HepG2 (cell line): ENCODE results near the gene NUP93. TPM values are rescaled to one million over a fixed set of nuclear protein-coding genes. Genes with fewer than 3 reads are reported as not detected.

Experiments used
- ATAC-seq: fragments of 200-7000 bp; cut with Tn5 transposase; 3 replicates; pipeline ENCODE4 v1.9.1; 2020; ENCODE audit warnings: mild to moderate bottlenecking, moderate library complexity
- BruUV-seq: library from RNA; stranded (reverse); fragments of 400-500 nt; replicated peaks from 2 replicates; lab custom pipeline; 2021; lab: Mats Ljungman, UMichigan
- CTCF ChIA-PET: fragments of 300-600 bp; formaldehyde crosslinking; extraction: SDS; loops from one replicate; lab custom pipeline; 2021; ENCODE audit warnings: low total read pairs, inconsistent platforms, low intra/inter-chr PET ratio; lab: Yijun Ruan, JAX
- POLR2A ChIA-PET: fragments of 350-600 bp; sonication (Branson Sonifier 250); formaldehyde crosslinking; loops from one replicate; lab custom pipeline; 2020; ENCODE audit warnings: antibody characterized with exemption, inconsistent platforms; lab: Yijun Ruan, JAX
- DNase-seq: peaks from one replicate; pipeline ENCODE4 v3.0.0-alpha.2; 2015; ENCODE audit warnings: low spot score
- FAIRE-seq: peaks from 3 replicates; lab custom pipeline; 2011; peaks lifted over from hg19 to GRCh38; lab: Jason Lieb, UNC
- H2AFZ ChIP-seq: one replicate; pipeline ENCODE4 v1.6.1; 2011; ENCODE audit warnings: low read length, inconsistent platforms
- H3K27ac ChIP-seq: fragments of 300-600 bp; 3 replicates; pipeline ENCODE4 v1.8.0; 2011; ENCODE audit warnings: mixed run types, mild to moderate bottlenecking, mixed read lengths, low read length, inconsistent platforms; ENCODE audit not compliant: insufficient read depth; ENCODE audit errors: extremely low read length
- H3K27me3 ChIP-seq, 2 experiments: fragments of 200-600 bp in 1 of 2; 2 replicates in 1 of 2; 3 replicates in 1 of 2; pipeline versions ENCODE4 v1.6.0 to v1.8.0; 2011; ENCODE audit warnings: low read length in 2 of 2, mild to moderate bottlenecking in 2 of 2, moderate library complexity in 2 of 2, inconsistent platforms in 1 of 2; ENCODE audit not compliant: insufficient read depth in 2 of 2, control insufficient read depth in 1 of 2
- H3K36me3 ChIP-seq, 2 experiments: fragments of 200-600 bp in 1 of 2; replicated peaks in 1 of 2; 2 replicates in 1 of 2; 3 replicates in 1 of 2; pipeline versions ENCODE4 v1.5.1 to v1.8.0; 2011; ENCODE audit warnings: low read length in 2 of 2, inconsistent platforms in 1 of 2; ENCODE audit not compliant: insufficient read depth in 2 of 2, control insufficient read depth in 1 of 2
- H3K4me1 ChIP-seq: 2 replicates; pipeline ENCODE4 v1.5.1; 2012; ENCODE audit warnings: low read length, inconsistent platforms; ENCODE audit not compliant: insufficient read depth
- H3K4me2 ChIP-seq: 2 replicates; pipeline ENCODE4 v1.6.0; 2011; ENCODE audit warnings: low read depth, low read length, inconsistent platforms
- H3K4me3 ChIP-seq, 3 experiments: fragments of 200-600 bp in 1 of 3; sonication (generic), shearing (Covaris generic) in 1 of 3; replicated peaks in 1 of 3; 2 replicates each; pipeline ENCODE4 v1.5.1; 2011 to 2016; ENCODE audit warnings: low read length in 3 of 3, inconsistent platforms in 2 of 3, low read depth in 2 of 3, mild to moderate bottlenecking in 2 of 3, control low read depth in 1 of 3, mixed read lengths in 1 of 3; ENCODE audit not compliant: insufficient read depth in 1 of 3
- H3K79me2 ChIP-seq: one replicate; pipeline ENCODE4 v1.6.1; 2011; ENCODE audit warnings: low read length, inconsistent platforms; ENCODE audit not compliant: insufficient read depth
- H3K9ac ChIP-seq: 2 replicates; pipeline ENCODE4 v1.6.0; 2011; ENCODE audit warnings: mild to moderate bottlenecking, low read depth, low read length, inconsistent platforms; ENCODE audit not compliant: insufficient read depth
- H3K9me3 ChIP-seq: 2 replicates; pipeline ENCODE4 v1.5.1; 2012; ENCODE audit warnings: mild to moderate bottlenecking, low read length
- H4K20me1 ChIP-seq: 2 replicates; pipeline ENCODE4 v1.6.0; 2011; ENCODE audit warnings: inconsistent platforms, mild to moderate bottlenecking, low read length, moderate library complexity; ENCODE audit not compliant: insufficient read depth
- ATF7 ChIP-seq, 2 experiments: fragments of 450-650 bp in 1 of 2; sonication (generic) in 1 of 2; formaldehyde crosslinking in 1 of 2; IDR thresholded peaks; 2 replicates each; pipeline versions ENCODE4 v1.4.0 to v1.6.1; 2016 to 2020; ENCODE audit warnings: antibody characterized with exemption in 1 of 2, mild to moderate bottlenecking in 1 of 2, missing genetic modification reagents in 1 of 2
- BORCS8-MEF2B ChIP-seq: sonication (generic); formaldehyde crosslinking; IDR thresholded peaks from 2 replicates; pipeline ENCODE4 v1.8.0; 2022; ENCODE audit warnings: mild to moderate bottlenecking, missing genetic modification reagents
- CERS6 ChIP-seq: sonication (generic); formaldehyde crosslinking; IDR thresholded peaks from 2 replicates; pipeline ENCODE4 v1.5.0; 2020; ENCODE audit warnings: missing genetic modification reagents
- FOSL2 ChIP-seq: sonication (generic); formaldehyde crosslinking; IDR thresholded peaks from 2 replicates; pipeline ENCODE4 v1.4.0; 2020; ENCODE audit warnings: missing genetic modification reagents
- FOXC1 ChIP-seq: sonication (generic); formaldehyde crosslinking; IDR thresholded peaks from 2 replicates; pipeline ENCODE4 v1.8.0; 2022; ENCODE audit warnings: mild to moderate bottlenecking, missing genetic modification reagents, borderline replicate concordance
- GPN1 ChIP-seq: sonication (generic); formaldehyde crosslinking; IDR thresholded peaks from 2 replicates; pipeline ENCODE4 v1.5.1; 2020; ENCODE audit warnings: missing genetic modification reagents, borderline replicate concordance
- MAF1 ChIP-seq: sonication (generic); formaldehyde crosslinking; IDR thresholded peaks from 2 replicates; pipeline ENCODE4 v1.5.0; 2020; ENCODE audit warnings: missing genetic modification reagents, borderline replicate concordance
- NR1H2 ChIP-seq: sonication (generic); formaldehyde crosslinking; IDR thresholded peaks from 2 replicates; pipeline ENCODE4 v1.8.1; 2022; ENCODE audit warnings: low read depth, missing genetic modification reagents, borderline replicate concordance
- SIX1 ChIP-seq: sonication (generic); formaldehyde crosslinking; IDR thresholded peaks from 2 replicates; pipeline ENCODE4 v1.4.0; 2020; ENCODE audit warnings: missing genetic modification reagents, borderline replicate concordance
- ZNF432 ChIP-seq: sonication (generic); formaldehyde crosslinking; IDR thresholded peaks from 2 replicates; pipeline ENCODE4 v1.5.0; 2020; ENCODE audit warnings: missing genetic modification reagents, mild to moderate bottlenecking, borderline replicate concordance
- ZNF790 ChIP-seq: sonication (generic); formaldehyde crosslinking; IDR thresholded peaks from 2 replicates; pipeline ENCODE4 v1.8.0; 2022; ENCODE audit warnings: missing genetic modification reagents, mild to moderate bottlenecking, borderline replicate concordance
- WGBS: methylation state at CpG from one replicate; pipeline ENCODE4 v1.1.6; 2017; ENCODE audit warnings: low lambda C conversion rate; 5-methylcytosine and 5-hydroxymethylcytosine counted together
- in situ Hi-C: cut with HindIII; loops from 2 replicates; pipeline ENCODE4 v1.10.0; 2017; ENCODE audit warnings: low pct_unique_long_range_greater_than_20kb; ENCODE audit not compliant: extremely low pct_ligation_motif_present
- intact Hi-C: fragments of 100-400 bp; cut with micrococcal nuclease; formaldehyde crosslinking; loops from one replicate; pipeline ENCODE4 v1.10.0; 2022; ENCODE audit not compliant: unreplicated experiment
- polyA plus RNA-seq, 8 experiments: library from polyadenylated mRNA; depleted of rRNA in 3 of 8; stranded (reverse) in 7 of 8; unstranded in 1 of 8; fragments of >200 nt; fragmentation: Illumina TruSeq in 4 of 8; extraction: Trizol in 4 of 8; gene quantifications; 2 replicates each; pipeline versions ENCODE4 v1.2.1 to v1.2.3, GENCODE V29; 2011 to 2016; ENCODE audit warnings: low read depth in 4 of 8, missing spikeins in 1 of 8, mixed read lengths in 1 of 8; ENCODE audit not compliant: insufficient read depth in 1 of 8
- total RNA-seq, 5 experiments: library from RNA; depleted of rRNA; stranded (reverse); fragments of >200 nt; fragmentation: Illumina TruSeq; extraction: Trizol; gene quantifications; 2 replicates each; pipeline ENCODE4 v1.2.3, GENCODE V29; 2016; ENCODE audit warnings: low read depth in 1 of 5
- TF ChIP-seq, protein P1 (sequence below): sonication (generic); formaldehyde crosslinking; IDR thresholded peaks from 2 replicates; pipeline ENCODE4 v1.4.0; 2020; ENCODE audit warnings: missing genetic modification reagents
- TF ChIP-seq, protein P2 (sequence below): sonication (generic); formaldehyde crosslinking; IDR thresholded peaks from 2 replicates; pipeline ENCODE4 v1.4.0; 2020; ENCODE audit warnings: mild to moderate bottlenecking, missing genetic modification reagents

The NUP93 gene
- total and polyA plus RNA-seq, 2 of the 13 experiments (the other 11 are each of a cell fraction or from before 2014, with no cell fraction given) = 58.5 to 140 TPM

- no peaks in the 10 kb centered on the region for H3K36me3 ChIP-seq
- H3K27ac ChIP-seq = no peak overlapping the region
- no peak overlapping the region for H2AFZ ChIP-seq
- in situ Hi-C loops (no loop called here), intact Hi-C loops (no loop called here)
- ATAC-seq = no peak
- H3K27me3 ChIP-seq = no peaks in the 10 kb centered on the region
- H4K20me1 ChIP-seq = no peaks in the 10 kb centered on the region
- POLR2A ChIA-PET = no interaction called here
- H3K4me2 ChIP-seq = no peak overlapping the region
- DNase-seq = no peak
- H3K4me1 ChIP-seq = no peaks in the 10 kb centered on the region
- FAIRE-seq = no peak
- CTCF ChIA-PET = no interaction called here
- no TSS peak for BruUV-seq
- no peak overlapping the region for H3K4me3 ChIP-seq
- H3K9ac ChIP-seq = no peak overlapping the region
- H3K9me3 ChIP-seq = no peaks in the 10 kb centered on the region
- H3K79me2 ChIP-seq = no peaks in the 10 kb centered on the region
- 97% methylated on average over 5 of the region's 5 CpGs for WGBS
- TF ChIP-seq ATF7 (IDR thresholded peaks at IDR 0.05) (no peak), ATF7 (CRISPR knock-in tag; IDR thresholded peaks at IDR 0.05) (no peak), ZNF432 (CRISPR knock-in tag) (no peak), CERS6 (CRISPR knock-in tag) (no peak), SIX1 (no peak), FOXC1 (CRISPR knock-in tag) (no peak), NR1H2 (CRISPR knock-in tag) (no peak), ZNF790 (no peak), FOSL2 (no peak), MAF1 (CRISPR knock-in tag) (no peak), GPN1 (no peak), BORCS8-MEF2B (CRISPR knock-in tag) (no peak)
- TF ChIP-seq, protein P1, sequence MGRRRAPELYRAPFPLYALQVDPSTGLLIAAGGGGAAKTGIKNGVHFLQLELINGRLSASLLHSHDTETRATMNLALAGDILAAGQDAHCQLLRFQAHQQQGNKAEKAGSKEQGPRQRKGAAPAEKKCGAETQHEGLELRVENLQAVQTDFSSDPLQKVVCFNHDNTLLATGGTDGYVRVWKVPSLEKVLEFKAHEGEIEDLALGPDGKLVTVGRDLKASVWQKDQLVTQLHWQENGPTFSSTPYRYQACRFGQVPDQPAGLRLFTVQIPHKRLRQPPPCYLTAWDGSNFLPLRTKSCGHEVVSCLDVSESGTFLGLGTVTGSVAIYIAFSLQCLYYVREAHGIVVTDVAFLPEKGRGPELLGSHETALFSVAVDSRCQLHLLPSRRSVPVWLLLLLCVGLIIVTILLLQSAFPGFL (CRISPR knock-in tag) = no peak
- TF ChIP-seq, protein P2, sequence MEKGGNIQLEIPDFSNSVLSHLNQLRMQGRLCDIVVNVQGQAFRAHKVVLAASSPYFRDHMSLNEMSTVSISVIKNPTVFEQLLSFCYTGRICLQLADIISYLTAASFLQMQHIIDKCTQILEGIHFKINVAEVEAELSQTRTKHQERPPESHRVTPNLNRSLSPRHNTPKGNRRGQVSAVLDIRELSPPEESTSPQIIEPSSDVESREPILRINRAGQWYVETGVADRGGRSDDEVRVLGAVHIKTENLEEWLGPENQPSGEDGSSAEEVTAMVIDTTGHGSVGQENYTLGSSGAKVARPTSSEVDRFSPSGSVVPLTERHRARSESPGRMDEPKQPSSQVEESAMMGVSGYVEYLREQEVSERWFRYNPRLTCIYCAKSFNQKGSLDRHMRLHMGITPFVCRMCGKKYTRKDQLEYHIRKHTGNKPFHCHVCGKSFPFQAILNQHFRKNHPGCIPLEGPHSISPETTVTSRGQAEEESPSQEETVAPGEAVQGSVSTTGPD (CRISPR knock-in tag) = no peak
Measured at GRCh38 chr16:56777482-56777881, 47.6 kb downstream of the NUP93 start.
